ENCODE results near the gene BTBD6.

- TF ChIP-seq POLR2AphosphoS5 (IDR thresholded peaks at IDR 0.05) (no peak), CTCF (IDR thresholded peaks at IDR 0.05) (no peak)
Measured at GRCh38 chr14:105210266-105211025, 37.9 kb upstream of the BTBD6 start.

All from prostate gland (tissue), 2 donors.